H9 (cell line): ENCODE measurements around the gene UHRF1. TPM values are rescaled to one million over a fixed set of nuclear protein-coding genes. Genes with fewer than 3 reads are reported as not detected.

ENCODE experiments used
- DNase-seq: peaks from one replicate; pipeline ENCODE4 v3.0.0-alpha.2; 2017
- H2AFZ ChIP-seq: one replicate; pipeline ENCODE4 v1.6.1; 2013; ENCODE audit warnings: mild to moderate bottlenecking, low read length, control low read depth, moderate library complexity
- H2AK5ac ChIP-seq: 2 replicates; pipeline ENCODE4 v1.6.1; 2013; ENCODE audit warnings: low read length, control low read depth, mixed read lengths; ENCODE audit not compliant: insufficient read length
- H2BK120ac ChIP-seq: one replicate; pipeline ENCODE4 v1.6.1; 2013; ENCODE audit warnings: low read depth, mild to moderate bottlenecking, low read length, control low read depth, inconsistent platforms; ENCODE audit not compliant: poor library complexity, severe bottlenecking
- H2BK12ac ChIP-seq: 2 replicates; pipeline ENCODE4 v1.6.1; 2013; ENCODE audit warnings: low read length, control low read depth, mixed read lengths, low read depth; ENCODE audit not compliant: insufficient read length
- H2BK15ac ChIP-seq: 2 replicates; pipeline ENCODE4 v1.6.1; 2013; ENCODE audit warnings: low read depth, low read length, control low read depth
- H2BK20ac ChIP-seq: one replicate; pipeline ENCODE4 v1.6.1; 2013; ENCODE audit warnings: low read depth, mild to moderate bottlenecking, low read length, control low read depth, inconsistent platforms; ENCODE audit not compliant: poor library complexity, severe bottlenecking
- H2BK5ac ChIP-seq: 2 replicates; pipeline ENCODE4 v1.6.1; 2013; ENCODE audit warnings: low read length, control low read depth, mixed read lengths; ENCODE audit not compliant: insufficient read length
- H3K14ac ChIP-seq: 2 replicates; pipeline ENCODE4 v1.6.1; 2013; ENCODE audit warnings: low read length, control low read depth; ENCODE audit not compliant: insufficient read depth
- H3K18ac ChIP-seq: 2 replicates; pipeline ENCODE4 v1.6.1; 2013; ENCODE audit warnings: low read depth, mild to moderate bottlenecking, mixed read lengths, low read length, control low read depth; ENCODE audit not compliant: insufficient read length
- H3K23ac ChIP-seq: 2 replicates; pipeline ENCODE4 v1.6.1; 2013; ENCODE audit warnings: low read length, control low read depth, mixed read lengths, low read depth; ENCODE audit not compliant: insufficient read length
- H3K23me2 ChIP-seq: 2 replicates; pipeline ENCODE4 v1.6.1; 2013; ENCODE audit warnings: low read depth, mild to moderate bottlenecking, mixed read lengths, low read length, control low read depth; ENCODE audit not compliant: insufficient read length, poor library complexity, severe bottlenecking
- H3K27ac ChIP-seq: 2 replicates; pipeline ENCODE4 v1.5.1; 2013; ENCODE audit warnings: low read length, control low read depth, mixed read lengths, low read depth; ENCODE audit not compliant: insufficient read length
- H3K27me3 ChIP-seq: 2 replicates; pipeline ENCODE4 v1.6.1; 2013; ENCODE audit warnings: low read length, control low read depth, inconsistent platforms; ENCODE audit not compliant: insufficient read depth
- H3K4ac ChIP-seq: 2 replicates; pipeline ENCODE4 v1.6.1; 2013; ENCODE audit warnings: low read depth, mild to moderate bottlenecking, control low read depth, inconsistent platforms, low read length, moderate library complexity
- H3K4me1 ChIP-seq: 2 replicates; pipeline ENCODE4 v1.6.1; 2013; ENCODE audit warnings: low read length, control low read depth, inconsistent platforms; ENCODE audit not compliant: insufficient read depth
- H3K4me2 ChIP-seq: 2 replicates; pipeline ENCODE4 v1.6.1; 2013; ENCODE audit warnings: low read length, control low read depth, mixed read lengths; ENCODE audit not compliant: insufficient read length, insufficient read depth
- H3K56ac ChIP-seq: 2 replicates; pipeline ENCODE4 v1.6.1; 2013; ENCODE audit warnings: low read depth, mild to moderate bottlenecking, mixed read lengths, low read length, control low read depth; ENCODE audit not compliant: insufficient read length
- H3K79me1 ChIP-seq: 2 replicates; pipeline ENCODE4 v1.6.1; 2013; ENCODE audit warnings: low read depth, mild to moderate bottlenecking, moderate library complexity, low read length, control low read depth, inconsistent platforms; ENCODE audit not compliant: insufficient read depth, poor library complexity, severe bottlenecking
- H3K79me2 ChIP-seq: 2 replicates; pipeline ENCODE4 v1.6.1; 2013; ENCODE audit warnings: low read length, control low read depth, inconsistent platforms; ENCODE audit not compliant: insufficient read depth
- H3K9ac ChIP-seq: 2 replicates; pipeline ENCODE4 v1.6.1; 2013; ENCODE audit warnings: low read length, control low read depth, mixed read lengths; ENCODE audit not compliant: insufficient read length; ENCODE audit errors: extremely low read depth
- H3K9me3 ChIP-seq: one replicate; pipeline ENCODE4 v1.6.1; 2013; ENCODE audit warnings: low read depth, low read length, inconsistent platforms; ENCODE audit not compliant: control insufficient read depth
- H3T11ph ChIP-seq: one replicate; pipeline ENCODE4 v1.6.1; 2013; ENCODE audit warnings: mild to moderate bottlenecking, low read length, control low read depth, inconsistent platforms
- H4K20me1 ChIP-seq: one replicate; pipeline ENCODE4 v1.6.1; 2013; ENCODE audit not compliant: control insufficient read depth, insufficient read length, insufficient read depth
- H4K5ac ChIP-seq: 2 replicates; pipeline ENCODE4 v1.6.1; 2013; ENCODE audit warnings: low read depth, mild to moderate bottlenecking, mixed read lengths, low read length, control low read depth; ENCODE audit not compliant: insufficient read length
- H4K8ac ChIP-seq: replicated peaks from 2 replicates; pipeline ENCODE4 v1.6.1; 2013; ENCODE audit warnings: low read length, control low read depth, mixed read lengths, low read depth; ENCODE audit not compliant: insufficient read length
- H4K91ac ChIP-seq: 2 replicates; pipeline ENCODE4 v1.6.1; 2013; ENCODE audit warnings: low read depth, mild to moderate bottlenecking, moderate library complexity, mixed read lengths, low read length, control low read depth; ENCODE audit not compliant: insufficient read length
- H3K27ac Mint-ChIP-seq, 3 experiments: 2 replicates in 2 of 3; 3 replicates in 1 of 3; pipeline ENCODE4 v1.8.0; 2020 to 2021; ENCODE audit warnings: mixed read lengths in 3 of 3, mild to moderate bottlenecking in 1 of 3, moderate library complexity in 1 of 3
- H3K27me3 Mint-ChIP-seq: 2 replicates; pipeline ENCODE4 v1.8.0; 2021; ENCODE audit warnings: low read depth, mild to moderate bottlenecking, moderate library complexity, mixed read lengths
- H3K36me3 Mint-ChIP-seq, 3 experiments: 2 replicates in 2 of 3; 3 replicates in 1 of 3; pipeline ENCODE4 v1.8.0; 2020 to 2021; ENCODE audit warnings: low read depth in 3 of 3, mixed read lengths in 3 of 3; ENCODE audit not compliant: insufficient read depth in 1 of 3
- H3K4me1 Mint-ChIP-seq, 2 experiments: 2 replicates each; pipeline ENCODE4 v1.8.0; 2020; ENCODE audit warnings: mixed read lengths in 2 of 2
- H3K4me3 Mint-ChIP-seq, 2 experiments: 2 replicates in 1 of 2; 3 replicates in 1 of 2; pipeline ENCODE4 v1.8.0; 2020 to 2021; ENCODE audit warnings: mild to moderate bottlenecking in 2 of 2, mixed read lengths in 2 of 2, moderate library complexity in 1 of 2
- H3K9me3 Mint-ChIP-seq, 2 experiments: 2 replicates in 1 of 2; 3 replicates in 1 of 2; pipeline ENCODE4 v1.8.0; 2020; ENCODE audit warnings: mild to moderate bottlenecking in 2 of 2, mixed read lengths in 2 of 2, moderate library complexity in 1 of 2
- WGBS: extraction: QIAGEN DNeasy Blood & Tissue Kit; methylation state at CpG from one replicate; pipeline ENCODE4 v1.1.7; 2013; ENCODE audit warnings: missing lambda C conversion rate, low lambda C conversion rate, mixed read lengths; ENCODE audit not compliant: insufficient read length; ENCODE audit errors: extremely low coverage; 5-methylcytosine and 5-hydroxymethylcytosine counted together
- total RNA-seq: library from RNA; stranded (reverse); gene quantifications from 2 replicates; pipeline ENCODE4 v1.2.1, GENCODE V29; 2021
- TF ChIP-seq, protein P1 (sequence below): fragments of 200-600 bp; sonication (generic); conservative IDR thresholded peaks from 3 replicates; pipeline ENCODE4 v1.8.0; 2021; ENCODE audit warnings: antibody characterized with exemption, mild to moderate bottlenecking

Gene UHRF1
- total RNA-seq, 1 experiment from 2014 or later: 106 TPM

DNA sequence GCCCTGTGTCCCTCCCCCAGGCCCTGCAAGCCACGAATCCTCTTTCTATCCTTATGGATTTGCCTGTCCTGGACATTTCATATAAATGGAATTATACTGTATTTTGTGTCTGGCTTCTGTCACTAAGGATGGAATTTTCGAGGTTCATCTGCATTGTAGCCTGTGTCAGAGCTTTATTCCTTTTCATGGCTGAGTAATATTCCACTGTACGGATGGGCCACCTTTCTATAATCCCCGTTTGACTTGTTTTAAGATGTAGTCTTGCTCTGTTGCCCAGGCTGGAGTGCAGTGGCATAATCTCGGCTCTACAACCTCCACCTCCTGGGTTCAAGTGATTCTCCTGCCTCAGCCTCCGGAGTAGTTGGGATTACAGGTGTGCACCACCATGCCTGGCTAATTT lies 55.8 kb downstream of the UHRF1 start:
- DNase-seq: no peak
- no peak overlapping the region for H2AK5ac ChIP-seq
- TF ChIP-seq, protein P1, sequence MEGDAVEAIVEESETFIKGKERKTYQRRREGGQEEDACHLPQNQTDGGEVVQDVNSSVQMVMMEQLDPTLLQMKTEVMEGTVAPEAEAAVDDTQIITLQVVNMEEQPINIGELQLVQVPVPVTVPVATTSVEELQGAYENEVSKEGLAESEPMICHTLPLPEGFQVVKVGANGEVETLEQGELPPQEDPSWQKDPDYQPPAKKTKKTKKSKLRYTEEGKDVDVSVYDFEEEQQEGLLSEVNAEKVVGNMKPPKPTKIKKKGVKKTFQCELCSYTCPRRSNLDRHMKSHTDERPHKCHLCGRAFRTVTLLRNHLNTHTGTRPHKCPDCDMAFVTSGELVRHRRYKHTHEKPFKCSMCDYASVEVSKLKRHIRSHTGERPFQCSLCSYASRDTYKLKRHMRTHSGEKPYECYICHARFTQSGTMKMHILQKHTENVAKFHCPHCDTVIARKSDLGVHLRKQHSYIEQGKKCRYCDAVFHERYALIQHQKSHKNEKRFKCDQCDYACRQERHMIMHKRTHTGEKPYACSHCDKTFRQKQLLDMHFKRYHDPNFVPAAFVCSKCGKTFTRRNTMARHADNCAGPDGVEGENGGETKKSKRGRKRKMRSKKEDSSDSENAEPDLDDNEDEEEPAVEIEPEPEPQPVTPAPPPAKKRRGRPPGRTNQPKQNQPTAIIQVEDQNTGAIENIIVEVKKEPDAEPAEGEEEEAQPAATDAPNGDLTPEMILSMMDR: no peak
- H3T11ph ChIP-seq: no peak overlapping the region
- no peak overlapping the region for H3K14ac ChIP-seq
- no peak overlapping the region for H3K18ac ChIP-seq
- H4K8ac ChIP-seq: no peak overlapping the region
- Mint-ChIP-seq H3K9me3 (peaks cover 0 to 4% of the 10 kb centered on the region in 2 experiments; a peak in 2 of 5 replicates), H3K36me3 (peaks cover 13 to 46% (median 27%) of the 10 kb centered on the region in 3 experiments), H3K4me3 (no peak overlapping the region), H3K4me1 (peaks cover 16 to 19% of the 10 kb centered on the region in 2 experiments), H3K27ac (no peak overlapping the region), H3K27me3 (peaks cover 4% of the 10 kb centered on the region)
- H3K79me2 ChIP-seq: no peaks in the 10 kb centered on the region
- H4K5ac ChIP-seq: no peak overlapping the region
- no peaks in the 10 kb centered on the region for H3K9me3 ChIP-seq
- H3K27ac ChIP-seq: no peak overlapping the region
- no peak overlapping the region for H3K4me2 ChIP-seq
- H4K91ac ChIP-seq: no peak overlapping the region
- no peak overlapping the region for H2BK5ac ChIP-seq
- H2BK20ac ChIP-seq: no peak overlapping the region
- H3K79me1 ChIP-seq: no peaks in the 10 kb centered on the region
- no CpG with 5 or more reads among the region's 6 CpGs for WGBS
- peaks cover 6% of the 10 kb centered on the region for H3K23me2 ChIP-seq
- no peak overlapping the region for H2BK120ac ChIP-seq
- no peak overlapping the region for H2BK12ac ChIP-seq
- no peak overlapping the region for H2BK15ac ChIP-seq
- H3K23ac ChIP-seq: no peak overlapping the region
- no peak overlapping the region for H3K56ac ChIP-seq
- H3K9ac ChIP-seq: no peak overlapping the region
- H2AFZ ChIP-seq: no peak overlapping the region
- H4K20me1 ChIP-seq: no peaks in the 10 kb centered on the region
- H3K4ac ChIP-seq: no peak overlapping the region
- no peaks in the 10 kb centered on the region for H3K4me1 ChIP-seq
- H3K27me3 ChIP-seq: no peaks in the 10 kb centered on the region
